GM18909 (cell line): ENCODE data around the gene RAD51B.
"Not testable (repeated sequence)": the region's sequence is repeated elsewhere in the genome, so short reads cannot be mapped to it uniquely, and the experiment has no call there.

Source experiments
- ATAC-seq: cut with Tn5 transposase; IDR thresholded peaks from one replicate; pipeline ENCODE4 v1.9.1; 2021; ENCODE audit warnings: mild to moderate bottlenecking; ENCODE audit not compliant: unreplicated experiment, poor library complexity

RAD51B gene

GRCh38 chr14:68253160-68253780 lies 433.7 kb downstream of the RAD51B start:
- ATAC-seq, result no peak

- no peak for ATAC-seq
Observed at GRCh38 chr14:68253878-68254528, 434.4 kb downstream of the RAD51B start.

GRCh38 chr14:68254669-68255527 lies 435.3 kb downstream of the RAD51B start:
- ATAC-seq, result no peak

- ATAC-seq, result no peak
Observed at GRCh38 chr14:68255693-68256178, 436.2 kb downstream of the RAD51B start.

- no peak for ATAC-seq
Observed at GRCh38 chr14:68257969-68258368, 438.4 kb downstream of the RAD51B start.

- not testable (repeated sequence) for ATAC-seq
Observed at GRCh38 chr14:68258995-68259394, 439.4 kb downstream of the RAD51B start.

- no peak for ATAC-seq
Observed at GRCh38 chr14:68260121-68260520, 440.5 kb downstream of the RAD51B start.

GRCh38 chr14:68261092-68261842 lies 441.7 kb downstream of the RAD51B start:
- no peak for ATAC-seq

- ATAC-seq, result no peak
Observed at GRCh38 chr14:68262567-68262966, 443.0 kb downstream of the RAD51B start.

GRCh38 chr14:68263563-68264259 lies 444.1 kb downstream of the RAD51B start:
- no peak for ATAC-seq

- no peak for ATAC-seq
Observed at GRCh38 chr14:68264260-68264569, 444.6 kb downstream of the RAD51B start.

GRCh38 chr14:68266998-68267397 lies 447.4 kb downstream of the RAD51B start:
- ATAC-seq, result no peak

GRCh38 chr14:68268197-68268596 lies 448.6 kb downstream of the RAD51B start:
- ATAC-seq, result peak; percentile 72

- no peak for ATAC-seq
Observed at GRCh38 chr14:68268719-68269118, 449.1 kb downstream of the RAD51B start.

GRCh38 chr14:68269136-68269927 lies 449.8 kb downstream of the RAD51B start:
- ATAC-seq, result no peak

- no peak for ATAC-seq
Observed at GRCh38 chr14:68270342-68270741, 450.8 kb downstream of the RAD51B start.

- ATAC-seq, result no peak
Observed at GRCh38 chr14:68271913-68272391, 452.4 kb downstream of the RAD51B start.

GRCh38 chr14:68273413-68273812 lies 453.8 kb downstream of the RAD51B start:
- ATAC-seq, result no peak

GRCh38 chr14:68274725-68275124 lies 455.1 kb downstream of the RAD51B start:
- no peak for ATAC-seq
